Vagina (tissue), 2 donors: ENCODE measurements around the gene SCGB3A1.

Experiments used
- CTCF ChIP-seq, 3 experiments: fragments of 450-650 bp in 2 of 3; fragments of 200-600 bp in 1 of 3; sonication (generic) in 1 of 3; IDR thresholded peaks; one replicate each; pipeline ENCODE4 v1.5.1; 2017 to 2019; ENCODE audit warnings: antibody characterized with exemption in 3 of 3, mild to moderate bottlenecking in 2 of 3, moderate library complexity in 2 of 3
- POLR2A ChIP-seq, 2 donors: fragments of 450-650 bp; IDR thresholded peaks; one replicate each; pipeline ENCODE4 v1.6.1; 2017; ENCODE audit warnings: antibody characterized with exemption in 2 of 2, mild to moderate bottlenecking in 2 of 2, moderate library complexity in 2 of 2

- no peak for TF ChIP-seq CTCF (IDR thresholded peaks at IDR 0.05)
- TF ChIP-seq POLR2A (IDR thresholded peaks at IDR 0.05): no peak
These were observed 877 bp upstream of the SCGB3A1 start for GRCh38 chr5:180592176-180592575.
